Measurements from ENCODE around the gene SPDYA.
"Not testable (repeated sequence)": the region's sequence is repeated elsewhere in the genome, so short reads cannot be mapped to it uniquely, and the experiment has no call there.

The SPDYA gene

GRCh38 chr2:28782423-28782822, 28.2 kb upstream of the SPDYA start:
- ChIA-PET POLR2A (no interaction called here), CTCF (interaction anchor here (0.8 kb wide), 1 partner anchor 188 kb away, joined by 4 read pairs; no protein-coding TSS in a partner anchor)

GRCh38 chr2:28784570-28784969, 26.1 kb upstream of the SPDYA start:
- H3K36me3 ChIP-seq (ENCODE audit: control insufficient read depth in 2 of 2, insufficient read depth in 1 of 2, low read length in 2 of 2): peaks cover 66 to 84% of the 10 kb centered on the region in 2 experiments
- H3K9me3 ChIP-seq (ENCODE audit: control insufficient read depth, insufficient read depth, low read depth, low read length); H3K4me1 ChIP-seq (ENCODE audit: control insufficient read depth, insufficient read depth, low read length); H3K4me3 ChIP-seq (ENCODE audit: low read depth, low read length); H3K27ac ChIP-seq (ENCODE audit: extremely low read depth, low read depth, low read length): not testable (repeated sequence)
- ChIA-PET CTCF (interaction anchor here (0.6 to 1.2 kb wide), 2 partner anchors 24 to 1331 kb away, joined by 4 to 7 read pairs; no protein-coding TSS in a partner anchor), POLR2A (interaction anchor here (0.6 kb wide), 1 partner anchor 33 kb away, joined by 3 read pairs; no protein-coding TSS in a partner anchor)

More at GRCh38 chr2:28782423-28782822, 28.2 kb upstream of the SPDYA start:
- H3K27ac ChIP-seq (ENCODE audit: extremely low read depth, low read depth, low read length): no peak overlapping the region
- no peaks in the 10 kb centered on the region for H3K4me1 ChIP-seq (ENCODE audit: control insufficient read depth, insufficient read depth, low read length)
- H3K36me3 ChIP-seq (ENCODE audit: control insufficient read depth in 2 of 2, insufficient read depth in 1 of 2, low read length in 2 of 2): peaks cover 53 to 82% of the 10 kb centered on the region in 2 experiments
- TF ChIP-seq ZNF624 (tag by site-specific recombination; IDR thresholded peaks at IDR 0.05): no peak
- TF ChIP-seq SCRT2 (tag by site-specific recombination; IDR thresholded peaks at IDR 0.05): peak; percentile 35
- no peak overlapping the region for H3K4me3 ChIP-seq (ENCODE audit: low read depth, low read length)
- no peaks in the 10 kb centered on the region for H3K9me3 ChIP-seq (ENCODE audit: control insufficient read depth, insufficient read depth, low read depth, low read length)

- no peaks in the 10 kb centered on the region for H3K9me3 ChIP-seq (ENCODE audit: control insufficient read depth, insufficient read depth, low read depth, low read length)
- CTCF ChIA-PET: no interaction called here
- TF ChIP-seq ZSCAN16 (tag by site-specific recombination; IDR thresholded peaks at IDR 0.05): no peak
- TF ChIP-seq ZEB2 (tag by site-specific recombination; IDR thresholded peaks at IDR 0.05): no peak
- TF ChIP-seq ZBTB20 (tag by site-specific recombination; IDR thresholded peaks at IDR 0.05): no peak
- no peak for TF ChIP-seq ZBTB6 (tag by site-specific recombination; IDR thresholded peaks at IDR 0.05)
- TF ChIP-seq ZNF837 (tag by site-specific recombination; IDR thresholded peaks at IDR 0.05): no peak
- no peak overlapping the region for H3K27ac ChIP-seq (ENCODE audit: extremely low read depth, low read depth, low read length)
- H3K4me1 ChIP-seq (ENCODE audit: control insufficient read depth, insufficient read depth, low read length): no peaks in the 10 kb centered on the region
- peaks cover 47 to 78% of the 10 kb centered on the region in 2 experiments for H3K36me3 ChIP-seq (ENCODE audit: control insufficient read depth in 2 of 2, insufficient read depth in 1 of 2, low read length in 2 of 2)
- POLR2A ChIA-PET: no interaction called here
- H3K4me3 ChIP-seq (ENCODE audit: low read depth, low read length): no peak overlapping the region
Measured at GRCh38 chr2:28796620-28797019, 14.0 kb upstream of the SPDYA start.

- H3K36me3 ChIP-seq (ENCODE audit: control insufficient read depth in 2 of 2, insufficient read depth in 1 of 2, low read length in 2 of 2): peaks cover 27 to 59% of the 10 kb centered on the region in 2 experiments
Measured at GRCh38 chr2:28801726-28802125, 8.9 kb upstream of the SPDYA start.

GRCh38 chr2:28802975-28803429, 7.6 kb upstream of the SPDYA start:
- Histone ChIP-seq H3K36me3 (ENCODE audit: control insufficient read depth in 2 of 2, insufficient read depth in 1 of 2, low read length in 2 of 2) (peaks cover 23 to 51% of the 10 kb centered on the region in 2 experiments), H3K27ac (ENCODE audit: extremely low read depth, low read depth, low read length) (no peak overlapping the region)
- POLR2A ChIA-PET: interaction anchor here (0.5 kb wide), 1 partner anchor 342 kb away, joined by 3 read pairs; no protein-coding TSS in a partner anchor

More at GRCh38 chr2:28801726-28802125, 8.9 kb upstream of the SPDYA start:
- TF ChIP-seq ZNF394 (tag by site-specific recombination; IDR thresholded peaks at IDR 0.05; ENCODE audit: borderline replicate concordance) (no peak), KLF10 (tag by site-specific recombination; IDR thresholded peaks at IDR 0.05) (no peak), ZNF416 (tag by site-specific recombination; IDR thresholded peaks at IDR 0.05) (no peak), ZNF174 (tag by site-specific recombination; IDR thresholded peaks at IDR 0.05) (no peak)
- ChIA-PET CTCF (interaction anchor here (1.1 to 1.5 kb wide), 2 partner anchors 235 to 1047 kb away, joined by 3 to 4 read pairs; no protein-coding TSS in a partner anchor), POLR2A (no interaction called here)
- Histone ChIP-seq H3K4me3 (ENCODE audit: low read depth, low read length) (no peak overlapping the region), H3K9me3 (ENCODE audit: control insufficient read depth, insufficient read depth, low read depth, low read length) (no peaks in the 10 kb centered on the region), H3K4me1 (ENCODE audit: control insufficient read depth, insufficient read depth, low read length) (no peaks in the 10 kb centered on the region), H3K27ac (ENCODE audit: extremely low read depth, low read depth, low read length) (no peak overlapping the region)

More at GRCh38 chr2:28802975-28803429, 7.6 kb upstream of the SPDYA start:
- Histone ChIP-seq H3K4me1 (ENCODE audit: control insufficient read depth, insufficient read depth, low read length) (no peaks in the 10 kb centered on the region), H3K4me3 (ENCODE audit: low read depth, low read length) (no peak overlapping the region), H3K9me3 (ENCODE audit: control insufficient read depth, insufficient read depth, low read depth, low read length) (no peaks in the 10 kb centered on the region)
- TF ChIP-seq ZNF324 (tag by site-specific recombination; IDR thresholded peaks at IDR 0.05) (no peak), ZNF132 (tag by site-specific recombination; IDR thresholded peaks at IDR 0.05; ENCODE audit: borderline replicate concordance) (no peak), ZNF623 (tag by site-specific recombination; IDR thresholded peaks at IDR 0.05) (no peak), ZNF114 (tag by site-specific recombination; IDR thresholded peaks at IDR 0.05) (no peak), ZNF747 (tag by site-specific recombination; IDR thresholded peaks at IDR 0.05) (no peak), GLI4 (tag by site-specific recombination; IDR thresholded peaks at IDR 0.05) (no peak), ZNF561 (tag by site-specific recombination; IDR thresholded peaks at IDR 0.05; ENCODE audit: borderline replicate concordance) (no peak), PRDM1 (tag by site-specific recombination; IDR thresholded peaks at IDR 0.05) (no peak), PATZ1 (tag by site-specific recombination; IDR thresholded peaks at IDR 0.05) (no peak), ZNF2 (tag by site-specific recombination; IDR thresholded peaks at IDR 0.05) (no peak), MEIS1 (CRISPR knock-in tag; IDR thresholded peaks at IDR 0.05; ENCODE audit: borderline replicate concordance) (no peak), ZNF707 (tag by site-specific recombination; IDR thresholded peaks at IDR 0.05) (no peak), ZNF555 (tag by site-specific recombination; conservative IDR thresholded peaks at IDR 0.05) (no peak), KLF1 (tag by site-specific recombination; IDR thresholded peaks at IDR 0.05) (no peak)
- CTCF ChIA-PET: interaction anchor here (1.0 to 1.5 kb wide), 2 partner anchors 209 to 237 kb away, joined by 3 to 4 read pairs; no protein-coding TSS in a partner anchor

Data from HEK293 (cell line).